Fibroblast of peridontal ligament (primary cell): Measurements from ENCODE around the gene CCDC187.
A peak's percentile ranks its signal among the peaks of the same experiment; 100 is the strongest.

ENCODE experiments used
- DNase-seq: peaks from one replicate; pipeline ENCODE4 v3.0.0-alpha.2; 2010; ENCODE audit errors: extremely low read depth

CCDC187 gene

DNA sequence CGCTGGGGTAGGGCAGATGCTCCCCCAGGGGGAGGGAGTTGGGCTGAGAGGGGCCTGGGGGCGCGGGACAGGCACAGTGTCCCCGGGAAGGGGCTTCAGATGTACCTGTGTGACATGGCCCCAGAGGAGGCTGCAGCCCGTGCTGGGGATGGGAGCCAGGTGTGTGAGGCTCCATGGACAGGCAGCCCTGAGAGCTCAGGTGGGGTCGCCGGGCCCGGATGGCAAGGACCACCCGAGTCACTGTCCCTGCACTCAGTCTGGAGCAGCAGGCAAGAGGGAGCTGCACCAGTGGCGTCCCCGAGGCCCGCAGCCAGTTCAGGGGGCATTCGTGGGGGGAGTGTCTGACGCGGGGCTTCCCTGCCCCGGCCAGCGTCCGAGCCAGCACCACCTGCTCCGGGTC is 18.9 kb downstream of the CCDC187 start:
- no peak for DNase-seq

DNA sequence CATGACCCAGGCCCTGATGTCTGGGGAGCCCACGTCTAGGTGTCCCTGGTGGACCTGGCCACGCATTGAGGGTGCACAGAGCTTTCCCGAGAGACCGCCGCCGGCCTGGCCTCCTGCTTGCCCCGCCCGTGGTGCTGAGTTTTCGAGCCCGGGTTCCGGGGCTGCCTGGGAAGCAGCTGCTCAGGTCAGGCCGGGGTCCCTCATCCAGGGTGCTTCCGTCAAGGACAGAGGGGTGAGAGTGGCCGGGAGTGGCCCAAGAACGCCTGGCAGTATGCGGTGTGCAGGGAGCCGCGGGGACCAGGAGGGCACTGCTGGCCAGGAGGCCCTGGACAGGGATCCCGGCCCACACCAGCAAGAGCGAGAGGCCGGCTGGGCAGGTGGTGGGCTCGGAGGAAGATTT is 19.6 kb downstream of the CCDC187 start:
- DNase-seq, result no peak

GRCh38 chr9:136283291-136284235 is 20.3 kb downstream of the CCDC187 start:
- peak; percentile 65 for DNase-seq

DNA sequence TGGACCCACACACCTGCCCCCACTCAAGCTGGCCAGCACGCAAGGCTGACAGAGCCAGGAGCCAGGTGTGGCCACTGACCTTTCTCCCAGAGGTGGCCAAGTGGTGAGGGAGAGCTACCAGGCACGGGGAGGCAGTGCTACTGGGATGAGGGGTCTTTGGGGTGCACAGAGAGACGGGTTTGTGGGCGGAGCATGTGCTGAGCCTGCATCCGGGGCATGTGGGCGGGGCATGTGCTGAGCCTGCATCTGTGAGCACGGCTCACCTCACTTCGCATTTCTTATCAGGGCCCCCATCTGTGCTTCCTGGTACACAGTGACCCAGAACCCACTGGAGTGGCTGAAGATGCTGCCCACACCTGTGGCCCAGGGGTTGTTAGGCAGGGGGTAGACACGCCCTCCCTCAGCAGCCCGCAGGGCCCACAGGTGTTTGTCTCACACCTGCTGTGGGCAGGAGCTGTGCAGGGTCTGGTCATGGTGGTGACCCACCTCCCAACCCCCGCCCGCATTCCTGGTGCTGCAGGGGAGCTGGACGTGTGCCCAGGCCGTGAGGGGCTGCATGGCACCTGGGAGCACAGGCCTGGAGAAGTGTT is 21.5 kb downstream of the CCDC187 start:
- DNase-seq, result no peak

GRCh38 chr9:136281421-136282271 is 22.2 kb downstream of the CCDC187 start:
- DNase-seq, result no peak

DNA sequence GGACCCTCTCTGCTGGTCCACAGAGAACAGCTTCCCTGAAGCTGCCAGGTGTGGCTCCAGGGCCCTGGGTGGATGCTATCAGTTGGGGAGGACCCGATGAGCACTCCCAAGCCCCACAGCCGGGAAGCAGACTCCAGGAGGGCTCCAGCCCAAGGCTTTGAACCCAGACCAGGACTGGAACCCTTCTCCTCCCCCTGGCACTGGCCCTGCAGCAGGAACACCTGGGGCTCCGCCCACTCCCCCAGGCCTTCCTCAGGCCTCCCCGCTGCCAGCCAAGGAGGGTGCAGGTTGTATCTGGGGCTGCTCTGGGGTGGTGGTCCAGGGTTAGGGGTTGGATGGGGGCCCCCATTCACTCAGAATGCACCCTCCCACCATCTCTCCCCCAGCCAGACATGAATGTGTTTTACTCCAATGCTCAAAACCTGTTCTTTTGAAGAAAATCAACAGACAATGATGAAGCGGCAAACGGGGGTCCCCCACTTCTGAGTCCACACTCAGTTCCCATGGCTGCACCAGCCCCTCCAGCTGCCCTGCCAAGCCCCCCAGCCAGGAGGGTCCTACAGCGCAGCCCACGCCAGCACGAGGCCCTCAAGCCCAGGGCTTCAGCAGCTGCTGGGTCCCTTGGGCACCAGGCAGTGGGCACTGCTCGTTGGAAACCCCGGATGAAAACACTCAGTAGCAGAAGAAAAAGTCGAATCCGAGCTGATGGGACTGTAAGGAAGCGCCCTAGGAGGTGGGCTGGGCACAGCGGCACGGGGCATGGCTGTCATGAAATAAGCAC is 23.2 kb downstream of the CCDC187 start:
- DNase-seq, result no peak

DNA sequence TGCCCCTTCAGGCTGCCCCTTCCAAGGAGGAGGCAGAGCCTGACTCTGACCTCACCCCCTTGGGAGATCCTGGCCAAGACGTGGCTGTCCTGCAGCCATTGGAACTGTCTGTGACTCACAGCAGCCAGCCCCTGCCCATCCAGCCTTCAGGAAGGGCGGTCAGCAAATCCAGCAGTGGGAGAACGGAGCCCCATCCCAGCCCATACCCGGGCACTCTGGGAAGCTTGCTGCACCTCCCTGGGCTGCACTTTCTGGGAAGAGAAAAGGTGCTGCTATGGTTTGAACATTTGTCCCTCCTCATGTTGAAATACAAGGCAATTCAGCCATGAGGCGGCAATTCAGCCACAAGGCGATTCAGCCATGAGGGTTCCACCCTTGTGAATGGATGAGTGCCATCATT is 24.4 kb downstream of the CCDC187 start:
- DNase-seq, result no peak

DNA sequence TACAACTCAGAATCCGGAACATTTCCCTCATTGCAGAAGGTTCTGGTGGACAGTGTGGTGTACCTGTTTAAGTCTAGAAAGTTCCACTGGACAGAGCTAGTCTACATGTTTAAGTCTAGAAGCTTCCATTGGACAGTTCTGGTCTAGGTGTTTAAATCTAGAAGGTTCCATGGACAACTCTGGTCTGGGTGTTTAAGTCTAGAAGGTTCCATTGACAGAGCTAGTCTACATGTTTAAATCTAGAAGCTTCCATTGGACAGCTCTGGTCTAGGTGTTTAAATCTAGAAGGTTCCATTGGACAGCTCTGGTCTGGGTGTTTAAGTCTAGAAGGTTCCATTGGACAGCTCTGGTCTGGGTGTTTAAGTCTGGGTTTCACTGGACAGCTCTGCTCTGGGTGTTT is 25.0 kb downstream of the CCDC187 start:
- DNase-seq, result no peak

GRCh38 chr9:136278221-136278620 is 25.7 kb downstream of the CCDC187 start:
- DNase-seq, result no peak

DNA sequence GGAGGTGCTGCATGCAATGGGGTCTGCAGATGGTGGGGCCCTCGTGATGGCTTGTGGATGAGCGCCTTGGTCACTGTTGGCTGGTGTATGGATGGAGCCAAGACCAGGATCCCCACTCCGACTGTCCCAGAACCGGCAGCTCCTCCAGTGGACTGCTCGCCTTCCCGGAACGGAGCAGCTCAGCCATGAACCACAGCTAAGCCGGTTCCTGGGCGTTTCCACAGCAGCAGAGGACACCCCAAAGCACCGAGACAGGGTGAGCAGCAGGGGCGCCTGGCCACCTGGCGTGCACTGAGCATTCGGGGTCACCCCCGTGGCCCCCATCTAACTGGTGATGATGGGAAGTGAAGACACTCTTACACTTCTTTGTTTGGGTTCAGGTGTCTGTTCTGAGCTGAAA is 26.1 kb downstream of the CCDC187 start:
- DNase-seq, result no peak

- no peak for DNase-seq
Observed at GRCh38 chr9:136276716-136277115, 27.2 kb downstream of the CCDC187 start.

- no peak for DNase-seq
Observed at GRCh38 chr9:136275655-136276429, 28.1 kb downstream of the CCDC187 start.

DNA sequence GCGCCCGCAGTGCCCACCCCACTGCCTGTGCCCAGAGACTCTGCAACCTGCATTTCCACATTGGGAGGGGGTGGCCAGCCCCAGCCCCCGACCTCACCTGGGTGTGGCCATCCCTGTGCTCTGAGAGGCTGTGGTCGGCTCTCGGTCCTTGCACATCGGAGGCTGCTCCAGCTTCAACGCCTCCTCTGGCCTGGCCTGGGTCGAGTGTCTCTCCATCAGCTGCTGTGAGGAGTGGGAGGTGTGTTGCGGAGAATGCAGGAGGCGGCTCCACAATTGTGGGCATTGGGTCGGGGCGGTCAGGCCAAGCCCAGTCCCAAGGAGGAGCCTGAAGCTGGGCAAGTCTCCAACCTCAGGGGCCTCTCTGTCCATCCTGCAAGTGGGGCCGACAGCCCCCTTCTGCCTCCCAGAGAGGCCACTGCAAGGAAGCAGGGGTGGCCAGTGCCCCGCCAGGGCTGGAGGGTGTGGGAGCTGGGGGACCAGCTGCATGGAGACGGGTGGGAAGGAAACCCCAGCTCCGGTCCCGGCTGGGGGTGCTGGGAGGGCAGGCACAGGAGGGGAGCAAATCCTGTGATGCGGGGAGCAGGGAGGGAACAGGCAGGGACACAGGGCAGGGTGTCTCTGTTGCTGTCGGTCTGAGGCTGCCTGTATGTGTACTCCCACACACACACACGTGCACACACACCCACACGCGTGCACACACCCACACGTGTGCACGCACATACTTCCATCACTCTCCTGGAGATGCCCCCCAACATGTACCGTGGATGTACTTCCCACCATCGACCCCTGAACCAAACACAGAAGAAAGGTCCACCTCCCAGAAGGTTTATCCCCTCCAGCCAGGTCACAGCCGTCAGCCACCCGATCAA is 28.9 kb downstream of the CCDC187 start:
- no peak for DNase-seq

DNA sequence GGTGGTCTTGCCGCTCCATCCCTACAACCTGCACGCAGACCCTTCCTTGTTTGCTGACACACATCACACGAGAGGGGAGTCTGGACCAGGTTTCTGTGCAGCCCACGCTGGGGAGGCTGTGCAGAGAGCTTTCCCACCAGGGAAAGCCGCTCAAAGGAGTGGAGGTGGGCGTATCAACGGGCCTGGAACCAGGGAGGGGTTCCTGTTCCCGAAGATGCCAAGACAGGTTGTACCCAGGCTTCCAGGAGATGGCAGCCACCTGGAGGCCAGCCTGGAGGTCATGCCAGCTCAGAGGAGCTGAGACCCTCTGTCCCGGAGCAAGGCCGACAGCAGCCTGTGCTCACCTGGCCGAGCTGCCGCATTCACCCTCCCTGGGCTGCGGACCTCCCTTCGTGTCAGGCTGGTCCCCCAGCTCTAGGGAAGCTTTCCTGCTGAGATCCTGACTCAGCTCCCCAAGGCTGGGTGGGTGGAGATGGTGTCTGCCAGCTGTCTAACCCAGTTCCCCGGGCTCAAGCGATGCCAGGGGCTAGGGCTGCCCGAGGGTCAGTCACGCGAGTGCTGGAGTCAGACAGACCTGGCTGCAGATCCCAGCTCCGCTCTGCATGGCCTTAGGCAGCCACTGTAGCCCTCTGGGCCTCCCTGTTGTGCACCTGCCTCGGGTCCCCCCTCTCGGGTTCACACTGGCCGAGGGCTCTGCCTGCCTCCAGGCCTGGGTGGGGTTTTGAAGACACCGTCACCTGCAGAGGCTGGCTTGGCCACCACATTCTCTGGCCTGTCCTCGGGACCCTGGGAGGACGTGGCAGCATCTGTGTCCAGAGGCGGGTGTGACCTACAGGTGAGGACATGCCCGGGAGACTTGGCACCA is 29.7 kb downstream of the CCDC187 start:
- no peak for DNase-seq

GRCh38 chr9:136273244-136273865 is 30.5 kb downstream of the CCDC187 start:
- DNase-seq, result no peak

DNA sequence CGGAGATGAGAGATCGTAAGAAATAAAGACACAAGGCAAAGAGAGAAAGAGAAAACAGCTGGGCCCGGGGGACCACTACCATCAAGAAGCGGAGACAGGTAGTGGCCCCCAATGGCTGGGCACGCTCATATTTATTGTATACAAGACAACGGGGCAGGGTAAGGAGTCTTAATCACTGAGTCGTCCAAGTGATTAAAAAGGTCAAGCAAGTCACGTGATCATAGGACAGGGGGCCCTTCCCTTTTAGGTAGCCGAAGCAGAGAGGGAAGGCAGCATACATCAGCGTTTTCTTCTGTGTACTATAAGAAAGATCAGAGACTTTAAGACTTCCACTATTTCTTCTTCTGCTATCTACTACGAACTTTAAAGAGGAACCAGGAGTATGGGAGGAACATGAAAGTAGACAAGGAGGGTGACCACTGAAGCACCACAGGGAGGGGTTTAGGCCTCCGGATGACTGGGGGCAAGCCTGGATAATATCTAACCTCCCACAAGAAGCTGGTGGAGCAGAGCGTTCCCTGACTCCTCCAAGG is 33.7 kb downstream of the CCDC187 start:
- no peak for DNase-seq

GRCh38 chr9:136268735-136269134 is 35.2 kb downstream of the CCDC187 start:
- no peak for DNase-seq

GRCh38 chr9:136268318-136268717 is 35.6 kb downstream of the CCDC187 start:
- no peak for DNase-seq
